KMS-11 (cell line): Measurements from ENCODE around the gene PHF12.

Experiments used
- H2AFZ ChIP-seq: fragments of 200-600 bp; sonication (generic); 2 replicates; pipeline ENCODE4 v1.6.1; 2016; ENCODE audit warnings: antibody characterized with exemption, mixed run types, low read depth
- H3K27ac ChIP-seq: fragments of 200-600 bp; sonication (generic); 2 replicates; pipeline ENCODE4 v1.6.1; 2016; ENCODE audit warnings: mild to moderate bottlenecking, mixed run types
- H3K27me3 ChIP-seq: fragments of 200-600 bp; sonication (generic); 2 replicates; pipeline ENCODE4 v1.6.1; 2017; ENCODE audit warnings: mild to moderate bottlenecking, low read depth, mixed run types, moderate library complexity; ENCODE audit not compliant: insufficient read depth
- H3K36me3 ChIP-seq: fragments of 200-600 bp; sonication (generic); 2 replicates; pipeline ENCODE4 v1.6.1; 2017; ENCODE audit warnings: mild to moderate bottlenecking, mixed run types; ENCODE audit not compliant: insufficient read depth
- H3K4me1 ChIP-seq: fragments of 200-600 bp; sonication (generic); 2 replicates; pipeline ENCODE4 v1.6.1; 2016; ENCODE audit warnings: mild to moderate bottlenecking, low read depth, mixed run types; ENCODE audit not compliant: poor library complexity, severe bottlenecking
- H3K4me2 ChIP-seq: fragments of 200-600 bp; sonication (generic); 2 replicates; pipeline ENCODE4 v1.7.0; 2016; ENCODE audit warnings: mild to moderate bottlenecking, mixed run types
- H3K4me3 ChIP-seq: fragments of 200-600 bp; sonication (generic); IDR thresholded peaks from 2 replicates; pipeline ENCODE4 v1.6.1; 2017; ENCODE audit warnings: low read depth, low read length, mixed read lengths; ENCODE audit not compliant: insufficient read depth
- H3K79me2 ChIP-seq: fragments of 200-600 bp; sonication (generic); 2 replicates; pipeline ENCODE4 v1.6.1; 2016; ENCODE audit warnings: low read depth, mixed run types; ENCODE audit not compliant: insufficient read depth
- H3K9ac ChIP-seq: fragments of 200-600 bp; sonication (generic); 2 replicates; pipeline ENCODE4 v1.6.1; 2016; ENCODE audit warnings: mild to moderate bottlenecking, mixed run types
- H4K20me1 ChIP-seq: fragments of 200-600 bp; sonication (generic); 2 replicates; pipeline ENCODE4 v1.6.1; 2016; ENCODE audit warnings: mild to moderate bottlenecking, mixed run types; ENCODE audit not compliant: insufficient read depth
- TF ChIP-seq, protein P1 (sequence below): fragments of 200-600 bp; sonication (generic); conservative IDR thresholded peaks from 2 replicates; pipeline ENCODE4 v1.6.1; 2017; ENCODE audit warnings: low read depth, mild to moderate bottlenecking, antibody characterized with exemption, low read length, moderate library complexity, mixed read lengths

The PHF12 gene

DNA sequence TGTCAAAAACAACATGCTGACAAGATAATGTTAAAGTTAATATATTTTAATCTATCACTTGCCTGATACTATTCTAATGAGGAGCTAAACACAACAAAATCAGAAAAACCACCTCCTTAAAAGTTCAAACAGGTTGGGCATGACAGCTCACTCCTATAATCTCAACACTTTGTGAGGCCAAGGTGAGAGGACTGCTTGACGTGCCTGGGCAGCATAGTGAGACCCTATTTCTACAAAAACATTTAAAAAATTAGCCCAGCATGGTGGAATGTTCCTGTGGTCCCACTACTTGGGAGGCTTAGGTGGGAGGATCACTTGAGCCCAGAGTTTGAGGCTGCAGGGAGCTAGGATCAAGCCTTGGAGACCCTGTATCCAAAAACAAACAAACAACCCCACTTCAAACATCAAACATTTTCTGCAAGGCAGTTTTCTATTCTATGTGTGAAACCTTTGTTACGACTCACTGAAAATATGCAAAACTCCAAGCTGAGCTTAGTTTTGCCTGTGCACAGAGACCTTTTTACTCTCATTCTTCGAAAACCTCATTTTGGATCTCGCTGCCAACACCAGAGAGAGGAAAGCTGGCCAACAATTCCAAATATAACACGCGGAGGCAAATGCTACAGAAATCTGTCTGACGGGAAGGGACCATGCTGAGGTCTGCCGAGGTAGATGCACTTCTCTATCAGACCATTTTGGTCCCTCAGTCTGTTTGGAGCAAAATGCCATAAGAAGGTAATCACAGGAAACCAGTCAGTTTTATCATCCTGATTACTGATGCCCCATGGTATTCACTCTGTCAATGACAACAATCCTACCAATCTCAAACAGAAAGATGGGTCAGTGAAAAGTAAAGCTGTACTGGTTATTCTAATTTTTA is 6.2 kb downstream of the PHF12 start:
- H3K9ac ChIP-seq = no peak overlapping the region
- peaks cover 99% of the 10 kb centered on the region for H3K79me2 ChIP-seq
- H3K27ac ChIP-seq = no peak overlapping the region
- H3K27me3 ChIP-seq = no peaks in the 10 kb centered on the region
- H3K4me2 ChIP-seq = no peak overlapping the region
- peaks cover 73% of the 10 kb centered on the region for H3K4me1 ChIP-seq
- H3K4me3 ChIP-seq = no peak overlapping the region
- H3K36me3 ChIP-seq = no peaks in the 10 kb centered on the region; the same call in 1 of the 2 replicates
- TF ChIP-seq, protein P1, sequence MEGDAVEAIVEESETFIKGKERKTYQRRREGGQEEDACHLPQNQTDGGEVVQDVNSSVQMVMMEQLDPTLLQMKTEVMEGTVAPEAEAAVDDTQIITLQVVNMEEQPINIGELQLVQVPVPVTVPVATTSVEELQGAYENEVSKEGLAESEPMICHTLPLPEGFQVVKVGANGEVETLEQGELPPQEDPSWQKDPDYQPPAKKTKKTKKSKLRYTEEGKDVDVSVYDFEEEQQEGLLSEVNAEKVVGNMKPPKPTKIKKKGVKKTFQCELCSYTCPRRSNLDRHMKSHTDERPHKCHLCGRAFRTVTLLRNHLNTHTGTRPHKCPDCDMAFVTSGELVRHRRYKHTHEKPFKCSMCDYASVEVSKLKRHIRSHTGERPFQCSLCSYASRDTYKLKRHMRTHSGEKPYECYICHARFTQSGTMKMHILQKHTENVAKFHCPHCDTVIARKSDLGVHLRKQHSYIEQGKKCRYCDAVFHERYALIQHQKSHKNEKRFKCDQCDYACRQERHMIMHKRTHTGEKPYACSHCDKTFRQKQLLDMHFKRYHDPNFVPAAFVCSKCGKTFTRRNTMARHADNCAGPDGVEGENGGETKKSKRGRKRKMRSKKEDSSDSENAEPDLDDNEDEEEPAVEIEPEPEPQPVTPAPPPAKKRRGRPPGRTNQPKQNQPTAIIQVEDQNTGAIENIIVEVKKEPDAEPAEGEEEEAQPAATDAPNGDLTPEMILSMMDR = no peak
- H2AFZ ChIP-seq = no peak overlapping the region
- H4K20me1 ChIP-seq = no peaks in the 10 kb centered on the region

DNA sequence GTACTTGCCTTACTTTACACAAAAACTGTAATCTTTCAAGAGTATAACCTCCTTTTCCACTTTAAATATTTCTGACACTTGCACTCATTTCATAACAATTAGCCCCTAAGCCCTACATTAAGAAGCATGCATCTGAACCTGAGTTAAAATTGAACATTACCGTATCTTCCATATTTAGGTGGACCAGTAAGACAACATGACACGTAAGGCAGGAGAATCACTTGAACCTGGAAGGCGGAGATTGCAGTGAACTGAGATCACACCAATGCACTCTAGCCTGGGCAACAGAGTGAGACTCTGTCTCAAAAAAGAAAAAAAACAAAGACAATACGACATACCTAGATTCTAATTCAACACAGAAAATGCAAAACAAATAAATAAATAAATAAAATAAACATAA is 7.0 kb downstream of the PHF12 start:
- Histone ChIP-seq H3K4me2 (no peak overlapping the region), H4K20me1 (no peaks in the 10 kb centered on the region), H3K4me3 (no peak overlapping the region), H3K79me2 (peaks cover 99% of the 10 kb centered on the region), H3K9ac (no peak overlapping the region), H3K27me3 (no peaks in the 10 kb centered on the region), H3K4me1 (peaks cover 80% of the 10 kb centered on the region), H2AFZ (no peak overlapping the region), H3K36me3 (no peaks in the 10 kb centered on the region; the same call in 1 of the 2 replicates), H3K27ac (no peak overlapping the region)
- TF ChIP-seq, protein P1 = no peak

DNA sequence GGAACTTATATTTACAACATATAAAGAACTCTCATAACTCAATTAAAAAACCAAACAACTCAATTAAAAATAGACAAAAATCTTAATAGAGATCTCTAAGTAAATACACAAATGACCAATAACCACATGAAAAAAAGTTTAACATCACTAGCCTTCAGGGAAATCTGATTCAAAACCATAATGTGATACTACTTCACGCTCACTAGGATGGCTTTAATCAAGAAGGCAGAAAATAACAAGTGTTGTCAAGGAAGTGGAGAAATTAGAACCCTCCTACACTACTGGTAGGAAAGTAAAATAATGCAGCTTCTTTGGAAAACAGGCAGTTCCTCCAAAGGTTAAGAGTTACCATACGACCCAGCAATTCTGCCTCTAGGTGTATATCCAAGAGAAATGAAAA is 8.4 kb downstream of the PHF12 start:
- Histone ChIP-seq H3K36me3 (no peaks in the 10 kb centered on the region; the same call in 1 of the 2 replicates), H2AFZ (no peak overlapping the region), H3K4me3 (no peak overlapping the region), H3K4me1 (peaks cover 87% of the 10 kb centered on the region), H3K4me2 (no peak overlapping the region), H3K79me2 (peaks cover 99% of the 10 kb centered on the region), H3K9ac (no peak overlapping the region), H3K27ac (no peak overlapping the region), H4K20me1 (no peaks in the 10 kb centered on the region), H3K27me3 (no peaks in the 10 kb centered on the region)
- TF ChIP-seq, protein P1 = no peak

DNA sequence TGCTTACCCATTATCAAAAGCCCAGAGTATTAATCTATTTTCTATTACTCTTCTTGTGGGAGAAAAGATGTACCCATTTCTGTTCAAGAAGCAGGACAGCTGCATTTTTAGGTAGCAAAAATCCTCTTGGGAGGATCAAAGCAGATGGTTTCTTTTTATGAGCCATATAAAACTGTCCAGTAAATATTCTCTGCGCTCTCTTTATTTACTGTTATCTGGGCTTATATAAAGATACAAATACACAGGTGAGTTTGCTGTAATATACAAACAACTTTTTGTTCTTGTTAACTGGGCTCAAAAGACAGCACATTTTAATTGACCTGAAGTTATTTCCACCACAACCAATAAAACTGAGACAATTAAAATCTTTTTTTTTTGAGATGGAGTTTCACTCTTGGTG is 10.1 kb downstream of the PHF12 start:
- TF ChIP-seq, protein P1 = no peak
- Histone ChIP-seq H3K4me1 (peaks cover 87% of the 10 kb centered on the region), H4K20me1 (no peaks in the 10 kb centered on the region), H3K4me2 (no peak overlapping the region), H3K79me2 (peaks cover 99% of the 10 kb centered on the region), H3K36me3 (no peaks in the 10 kb centered on the region; the same call in 1 of the 2 replicates), H3K9ac (no peak overlapping the region), H3K4me3 (no peak overlapping the region), H3K27ac (no peak overlapping the region), H3K27me3 (no peaks in the 10 kb centered on the region), H2AFZ (no peak overlapping the region)
